CD4-positive, alpha-beta T cell treated with Interleukin-2 at 100 ng/mL for 4 hours (primary cell): Measurements from ENCODE around the gene FBXL7.

Experiments
- DNase-seq: peaks from one replicate; pipeline ENCODE4 v3.0.0-alpha.2; 2020; ENCODE audit warnings: low spot score

FBXL7 gene

GRCh38 chr5:15948190-15948589 lies 448.2 kb downstream of the FBXL7 start:
- DNase-seq: no peak

DNA sequence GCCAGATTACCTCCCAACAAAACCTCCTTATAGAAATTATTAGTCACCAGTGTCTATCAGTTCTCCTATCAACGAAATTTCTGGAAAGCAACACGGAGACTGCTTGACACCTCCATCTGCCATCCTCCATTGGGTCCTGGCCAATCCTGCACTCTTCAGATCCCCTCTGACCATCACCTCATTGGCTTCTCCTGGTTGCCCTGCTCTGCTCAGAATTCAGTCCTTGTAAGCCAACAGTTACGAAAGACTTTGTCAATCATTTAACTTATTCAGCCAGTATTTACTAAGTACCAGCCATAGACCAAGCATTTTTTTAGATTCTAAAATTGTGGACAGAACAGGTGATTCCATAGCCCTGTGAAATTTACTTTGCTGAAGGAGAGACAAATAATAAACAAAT lies 451.1 kb downstream of the FBXL7 start:
- DNase-seq: no peak

DNA sequence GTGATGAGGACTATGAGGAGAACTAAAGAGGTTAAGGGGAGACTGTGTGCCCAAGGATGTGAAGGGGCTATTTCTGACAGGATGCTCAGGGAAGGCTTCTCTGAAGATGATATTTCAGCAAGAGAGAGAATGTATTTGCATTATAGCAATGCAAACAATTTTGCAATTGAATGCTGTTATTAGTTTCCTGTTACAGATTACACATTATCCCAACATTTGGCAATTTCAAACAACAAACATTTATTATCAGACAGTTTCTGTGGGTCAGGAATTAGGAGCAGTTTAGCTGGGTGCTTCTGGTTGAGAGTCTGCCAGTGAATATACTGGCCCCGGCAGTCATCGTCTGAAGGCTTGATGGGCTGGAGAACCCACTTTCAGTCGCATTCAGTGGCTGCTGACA lies 451.6 kb downstream of the FBXL7 start:
- no peak for DNase-seq

- DNase-seq: no peak
Observed at GRCh38 chr5:15956622-15957021, 456.6 kb downstream of the FBXL7 start.

GRCh38 chr5:15957124-15957523 lies 457.1 kb downstream of the FBXL7 start:
- no peak for DNase-seq

DNA sequence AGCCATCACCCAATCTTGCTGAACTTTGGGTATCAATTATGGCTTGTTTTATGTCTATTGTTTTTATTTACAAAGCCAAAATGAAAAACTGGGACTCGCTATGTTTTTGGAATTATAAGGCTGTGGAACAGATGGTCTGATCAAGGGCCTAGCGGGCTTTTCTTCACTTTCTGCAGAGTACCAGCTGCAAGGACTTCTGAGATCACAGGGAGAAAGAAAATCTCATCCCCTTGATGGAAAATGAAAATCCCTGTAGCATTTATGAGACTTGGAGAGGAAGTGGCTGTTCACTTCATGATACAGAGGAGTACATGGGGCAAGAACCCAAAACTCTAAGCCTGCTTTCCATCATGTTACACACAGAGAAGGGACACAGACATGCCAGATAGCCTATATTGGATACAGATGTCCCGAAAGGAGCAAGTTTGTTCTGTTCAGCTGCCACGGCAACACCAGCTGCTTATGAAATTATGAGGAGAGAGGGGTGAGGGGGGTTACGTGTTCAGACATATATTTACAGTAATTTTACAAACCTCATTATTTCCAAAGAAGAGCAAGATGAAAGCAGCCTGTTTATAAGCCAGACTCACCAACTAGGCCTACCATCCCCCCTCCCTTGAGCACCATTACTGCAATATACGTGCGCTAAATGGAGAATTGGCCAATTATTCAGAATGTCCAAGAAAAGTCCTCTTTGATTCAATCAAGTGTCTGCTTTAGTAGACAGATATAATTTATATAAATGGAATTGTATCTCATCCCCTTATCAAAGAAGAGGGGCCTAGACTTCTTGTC lies 459.6 kb downstream of the FBXL7 start:
- DNase-seq: no peak

DNA sequence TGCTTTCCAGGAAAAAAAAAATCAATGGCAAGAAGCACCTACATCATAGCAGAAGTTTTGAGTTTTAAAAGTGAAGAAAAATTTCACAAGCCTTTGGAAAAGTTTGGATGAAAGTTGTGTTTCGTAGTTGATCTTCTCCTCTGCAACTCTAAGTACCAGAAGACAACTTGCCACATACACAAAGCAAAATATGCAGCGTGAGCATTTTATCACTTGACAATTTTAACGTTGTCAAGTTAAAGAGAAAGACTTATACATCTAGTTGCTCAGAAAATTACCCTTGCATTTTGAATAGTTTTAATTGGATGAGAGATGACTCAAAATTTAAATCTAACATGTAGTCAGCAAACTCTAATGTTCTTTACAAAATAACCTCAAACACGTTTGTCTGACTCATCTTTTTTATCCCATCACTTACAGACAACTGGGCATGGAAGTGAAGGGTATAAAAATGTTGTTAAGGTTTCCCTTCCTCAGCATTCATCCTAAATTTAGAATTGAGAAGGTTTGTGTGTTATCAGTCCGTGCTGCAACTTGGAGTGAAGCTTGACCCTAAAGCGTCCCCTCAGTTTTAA lies 466.2 kb downstream of the FBXL7 start:
- no peak for DNase-seq

DNA sequence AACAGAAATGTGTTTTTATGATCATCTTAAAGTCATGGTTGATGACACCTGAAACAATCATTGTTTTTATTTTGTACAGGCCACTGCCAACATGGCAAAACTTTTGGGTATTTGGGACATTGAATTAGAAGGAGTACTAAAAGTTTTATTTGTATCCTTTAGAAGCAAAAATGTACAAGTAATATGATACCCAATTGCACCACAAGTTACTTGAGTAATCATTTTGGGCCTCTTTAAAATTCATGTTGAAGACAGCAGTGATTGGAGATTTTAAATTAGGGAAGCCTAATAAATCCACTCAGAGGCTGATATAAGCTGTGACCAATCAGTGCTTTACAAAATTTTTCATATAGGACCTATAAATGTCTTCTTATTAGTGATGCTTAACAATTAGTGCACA lies 466.7 kb downstream of the FBXL7 start:
- no peak for DNase-seq

GRCh38 chr5:15968993-15969392 lies 469.0 kb downstream of the FBXL7 start:
- no peak for DNase-seq

- no peak for DNase-seq
Observed at GRCh38 chr5:15977851-15978250, 477.9 kb downstream of the FBXL7 start.

- DNase-seq: no peak
Observed at GRCh38 chr5:15980835-15981234, 480.9 kb downstream of the FBXL7 start.

- DNase-seq: no peak
Observed at GRCh38 chr5:15983392-15983791, 483.4 kb downstream of the FBXL7 start.
